GM04503 (cell line): ENCODE results near the gene CLCN4.

Experiments
- DNase-seq: peaks from one replicate; pipeline ENCODE4 v3.0.0-alpha.2; 2012; ENCODE audit warnings: low read depth

CLCN4 gene

DNA sequence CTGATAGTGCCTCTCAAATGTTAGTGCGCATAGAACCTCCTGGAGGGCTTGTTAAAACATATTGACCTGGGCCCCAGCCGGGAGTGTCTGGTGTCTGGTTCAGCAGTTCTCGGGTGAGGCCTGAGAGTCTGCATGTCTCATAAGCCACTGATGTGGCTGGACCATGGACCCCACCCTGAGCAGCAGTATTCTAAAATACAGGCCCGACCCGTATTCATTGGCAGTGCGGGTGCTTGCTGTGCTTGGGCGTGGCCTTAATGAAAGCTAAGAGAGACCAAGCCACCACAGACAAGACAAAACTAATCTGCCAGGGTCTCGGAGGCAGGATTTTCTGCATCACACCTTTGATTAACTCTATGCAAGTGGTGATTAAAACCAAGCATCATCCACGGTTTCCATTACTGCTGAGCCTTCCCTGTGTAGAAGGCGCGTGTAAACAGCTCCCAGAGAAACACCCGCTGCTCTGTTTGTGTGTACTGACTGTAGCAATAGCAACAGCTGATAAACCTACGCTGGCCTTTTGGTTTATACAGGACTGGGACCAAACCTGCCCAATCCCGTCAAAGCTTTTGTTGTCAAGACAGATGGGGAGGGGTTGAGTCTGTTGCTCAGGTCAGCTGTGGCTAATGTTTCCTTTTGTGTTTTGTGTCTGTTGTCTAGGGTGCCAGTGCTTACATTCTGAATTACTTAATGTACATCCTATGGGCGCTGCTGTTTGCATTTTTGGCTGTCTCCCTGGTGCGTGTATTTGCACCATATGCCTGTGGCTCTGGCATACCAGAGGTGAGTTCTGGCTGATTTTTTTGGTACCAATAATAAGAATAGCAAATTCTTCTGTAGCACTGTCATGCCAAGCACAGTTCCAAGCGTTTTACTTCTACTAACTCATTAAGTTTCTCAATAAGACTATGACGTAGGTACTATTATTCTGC lies 40.8 kb downstream of the CLCN4 start:
- DNase-seq: no peak

DNA sequence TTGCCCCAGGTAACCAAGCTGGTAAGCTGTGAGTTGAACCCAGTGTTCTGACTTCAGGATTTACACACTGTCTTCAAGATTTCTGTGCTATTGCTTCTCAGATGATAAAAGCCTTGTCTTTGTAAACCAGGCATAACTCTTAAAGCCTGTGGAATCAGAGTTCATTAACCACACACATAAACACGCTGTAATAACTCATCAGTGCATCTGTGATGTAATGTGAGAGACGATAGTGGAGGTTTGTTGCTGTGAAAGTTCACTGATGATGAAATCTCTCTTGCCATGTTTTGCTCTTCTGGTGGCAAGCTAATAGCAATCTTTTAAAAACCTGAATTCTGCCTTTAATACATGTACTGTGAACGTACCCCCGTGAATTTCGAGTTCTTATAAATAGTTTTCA lies 41.5 kb downstream of the CLCN4 start:
- DNase-seq: no peak

DNA sequence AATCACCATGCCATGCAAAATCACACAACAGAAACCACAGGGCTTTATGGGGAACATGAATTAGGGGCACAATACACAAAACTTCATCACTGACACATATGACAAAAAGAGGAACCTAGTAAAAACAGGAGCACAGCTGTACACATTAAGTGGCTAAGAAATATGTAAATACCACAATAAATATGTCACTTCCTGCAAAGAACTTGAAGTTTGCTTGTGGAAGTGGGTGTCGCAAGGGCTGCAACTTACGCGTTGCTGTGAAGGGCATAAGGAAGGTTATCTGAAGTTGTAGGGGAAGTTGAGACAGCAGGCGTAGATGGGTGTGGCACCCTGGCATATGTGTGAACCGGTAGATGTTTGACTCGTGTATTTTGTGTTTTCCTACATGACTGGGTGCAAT lies 42.4 kb downstream of the CLCN4 start:
- no peak for DNase-seq

DNA sequence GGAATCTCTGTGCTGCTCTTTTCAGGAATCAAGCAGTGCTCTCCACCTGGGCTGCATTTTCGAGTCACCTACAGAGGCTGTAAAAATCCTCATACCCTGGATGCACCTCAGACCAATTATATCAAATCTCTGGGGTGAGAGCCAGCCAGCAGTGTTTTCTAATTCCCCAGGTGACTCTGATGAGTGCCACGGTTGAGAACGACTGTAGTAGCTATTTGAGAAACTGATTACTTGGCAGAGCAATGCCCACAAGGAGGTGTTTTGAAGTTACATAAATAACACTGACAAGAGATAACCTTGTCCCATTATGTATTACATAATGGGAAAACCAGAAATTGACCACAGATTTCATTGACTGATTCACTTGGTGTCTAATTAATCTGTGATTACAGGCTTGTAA lies 46.8 kb downstream of the CLCN4 start:
- no peak for DNase-seq

DNA sequence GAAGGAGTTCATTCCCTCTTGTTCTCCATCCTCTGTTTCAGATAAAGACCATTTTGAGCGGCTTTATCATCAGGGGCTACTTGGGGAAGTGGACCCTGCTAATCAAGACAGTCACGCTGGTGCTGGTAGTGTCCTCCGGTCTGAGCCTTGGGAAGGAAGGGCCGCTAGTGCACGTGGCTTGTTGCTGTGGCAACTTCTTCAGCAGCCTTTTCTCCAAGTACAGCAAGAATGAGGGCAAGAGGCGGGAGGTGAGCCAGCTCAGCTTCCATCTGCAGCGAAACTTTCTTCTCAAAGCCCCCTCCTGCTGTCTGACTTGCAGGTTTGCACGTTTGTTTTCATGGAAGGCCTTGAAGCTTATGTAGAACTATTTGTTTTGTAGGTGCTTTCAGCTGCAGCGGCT lies 49.5 kb downstream of the CLCN4 start:
- DNase-seq: no peak

DNA sequence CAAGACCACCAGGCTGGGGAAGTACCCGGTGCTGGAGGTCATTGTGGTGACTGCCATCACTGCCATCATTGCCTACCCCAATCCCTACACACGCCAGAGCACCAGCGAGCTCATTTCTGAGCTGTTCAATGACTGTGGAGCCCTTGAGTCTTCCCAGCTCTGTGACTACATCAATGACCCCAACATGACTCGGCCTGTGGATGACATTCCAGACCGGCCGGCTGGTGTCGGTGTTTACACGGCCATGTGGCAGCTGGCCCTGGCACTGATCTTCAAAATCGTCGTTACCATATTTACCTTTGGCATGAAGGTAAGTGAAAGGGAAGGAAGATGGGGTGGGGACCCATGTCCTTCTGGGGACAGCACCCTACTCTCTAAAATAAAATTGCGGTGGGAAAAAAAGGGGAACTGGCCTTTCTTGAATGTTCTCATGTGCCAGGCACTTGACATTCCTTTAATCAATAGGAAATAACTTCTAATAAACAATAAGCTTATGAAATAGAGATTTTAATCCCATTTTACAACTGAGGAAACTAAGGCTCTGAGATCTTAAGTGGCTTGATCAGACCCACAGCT lies 51.6 kb downstream of the CLCN4 start:
- no peak for DNase-seq

DNA sequence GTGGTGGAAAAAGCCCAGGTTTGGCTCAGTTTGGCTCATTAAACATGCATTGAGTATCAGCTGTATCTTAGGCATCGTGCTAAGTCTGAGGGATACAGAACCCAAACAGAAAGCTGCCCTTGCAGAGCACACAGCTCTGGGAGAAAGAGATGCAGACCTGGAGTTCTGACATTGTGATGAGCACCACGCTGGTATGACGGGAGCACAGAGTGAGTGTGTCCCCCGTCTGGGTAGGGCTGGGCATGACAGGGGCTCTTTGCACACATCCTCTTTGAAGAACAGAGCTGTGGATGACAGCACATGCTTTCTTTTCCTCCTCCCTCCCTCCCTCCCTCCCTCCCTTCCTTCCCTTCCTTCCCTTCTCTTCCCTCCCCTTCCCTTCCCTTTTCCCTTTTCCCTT lies 52.2 kb downstream of the CLCN4 start:
- DNase-seq: no peak

DNA sequence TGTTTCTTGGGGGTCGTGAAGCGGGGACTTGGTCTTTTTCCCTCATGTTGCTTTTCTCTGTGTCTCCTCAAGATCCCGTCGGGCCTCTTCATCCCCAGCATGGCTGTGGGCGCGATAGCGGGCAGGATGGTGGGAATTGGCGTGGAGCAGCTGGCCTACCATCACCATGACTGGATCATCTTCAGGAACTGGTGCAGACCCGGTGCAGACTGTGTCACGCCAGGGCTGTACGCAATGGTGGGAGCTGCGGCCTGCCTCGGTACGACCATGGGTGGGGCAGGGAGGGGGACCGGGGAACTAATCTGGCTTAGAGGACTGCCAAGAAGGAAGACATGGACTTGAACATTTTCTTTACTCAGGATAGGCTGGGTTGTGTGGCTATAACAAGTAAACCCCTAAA lies 55.6 kb downstream of the CLCN4 start:
- no peak for DNase-seq

DNA sequence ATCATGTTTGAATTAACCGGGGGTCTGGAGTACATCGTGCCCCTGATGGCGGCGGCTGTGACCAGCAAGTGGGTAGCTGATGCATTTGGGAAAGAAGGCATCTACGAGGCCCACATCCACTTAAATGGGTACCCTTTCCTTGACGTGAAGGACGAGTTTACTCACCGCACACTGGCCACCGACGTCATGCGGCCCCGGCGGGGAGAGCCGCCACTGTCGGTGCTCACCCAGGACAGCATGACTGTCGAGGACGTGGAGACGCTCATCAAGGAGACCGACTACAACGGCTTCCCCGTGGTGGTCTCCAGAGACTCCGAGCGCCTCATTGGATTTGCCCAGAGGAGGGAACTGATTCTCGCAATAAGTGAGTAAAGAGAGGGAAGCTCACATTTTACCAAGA lies 56.9 kb downstream of the CLCN4 start:
- no peak for DNase-seq

DNA sequence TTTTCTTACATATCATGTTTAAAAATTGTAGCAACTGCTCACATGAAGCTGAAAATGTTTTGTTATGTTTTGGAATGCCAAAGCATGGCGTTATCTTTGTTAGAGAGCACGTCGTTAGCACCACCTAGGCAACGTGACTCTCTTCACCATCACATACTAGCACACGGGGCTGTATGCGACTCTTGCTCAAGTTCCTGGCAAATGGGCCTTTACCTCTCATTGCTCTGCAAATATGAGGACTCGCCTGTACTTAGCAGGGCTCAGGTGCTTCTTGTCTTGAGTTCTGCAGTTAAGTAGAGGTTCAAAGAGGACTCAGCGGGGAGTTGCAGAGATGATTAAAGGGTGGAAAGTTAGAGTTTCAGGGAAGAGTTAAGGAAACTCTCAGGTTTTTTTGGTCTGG lies 59.4 kb downstream of the CLCN4 start:
- DNase-seq: no peak

DNA sequence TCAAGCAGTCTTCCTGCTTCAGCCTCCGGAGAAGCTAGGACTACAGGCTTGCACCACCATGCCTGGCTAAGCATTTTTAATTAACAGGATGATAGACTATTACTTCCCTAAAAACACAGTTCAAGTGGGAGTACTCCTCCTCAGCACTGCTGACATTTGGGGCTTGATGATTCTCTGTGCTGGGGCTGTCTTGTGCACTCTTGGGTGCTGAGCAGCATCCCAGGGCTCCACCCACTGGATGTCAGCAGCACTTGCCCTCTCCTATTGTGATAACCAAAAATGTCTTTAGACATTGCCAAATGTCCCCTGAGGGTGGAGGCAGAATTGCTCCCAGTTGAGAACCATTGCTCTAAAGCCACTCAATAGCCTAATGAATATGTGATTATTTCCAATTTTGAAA lies 60.4 kb downstream of the CLCN4 start:
- no peak for DNase-seq

DNA sequence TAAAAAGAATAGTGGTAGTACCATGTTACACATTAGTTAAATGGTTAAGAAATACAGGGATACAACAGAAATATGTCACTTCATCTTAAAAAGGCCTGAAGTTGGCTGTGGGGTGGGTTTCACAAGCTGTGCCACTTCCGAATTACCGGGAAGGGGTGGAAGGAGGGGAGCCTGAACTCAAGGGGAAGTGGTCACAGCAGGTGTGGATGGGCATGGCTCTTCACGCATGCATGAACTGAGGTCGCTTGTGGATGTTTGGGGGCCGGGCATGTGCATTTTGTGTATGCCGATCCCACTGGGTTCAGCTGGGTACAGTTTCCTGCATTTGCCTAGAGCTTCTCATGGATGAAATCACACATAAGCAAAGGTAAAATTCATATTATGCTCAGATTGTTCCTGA lies 64.9 kb downstream of the CLCN4 start:
- no peak for DNase-seq

DNA sequence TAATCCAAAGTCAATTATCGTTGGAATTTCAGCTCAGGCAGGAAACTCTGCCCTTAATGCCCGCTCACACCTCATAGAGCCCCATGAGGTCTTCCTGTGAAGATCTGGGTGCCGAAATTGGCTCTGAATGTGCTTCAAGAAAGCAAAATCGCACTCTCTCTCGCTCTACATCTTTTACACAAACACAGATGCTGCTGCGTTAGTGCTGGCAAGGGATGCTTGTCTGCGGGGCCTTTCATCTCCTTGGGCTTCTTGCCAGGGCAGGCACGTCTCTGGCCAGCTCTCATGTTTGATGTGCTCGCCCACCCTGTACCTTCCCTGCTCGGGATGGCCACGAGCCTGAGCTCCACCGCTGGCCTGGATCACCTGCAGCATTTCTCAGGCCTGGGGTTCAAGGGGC lies 66.5 kb downstream of the CLCN4 start:
- DNase-seq: no peak

DNA sequence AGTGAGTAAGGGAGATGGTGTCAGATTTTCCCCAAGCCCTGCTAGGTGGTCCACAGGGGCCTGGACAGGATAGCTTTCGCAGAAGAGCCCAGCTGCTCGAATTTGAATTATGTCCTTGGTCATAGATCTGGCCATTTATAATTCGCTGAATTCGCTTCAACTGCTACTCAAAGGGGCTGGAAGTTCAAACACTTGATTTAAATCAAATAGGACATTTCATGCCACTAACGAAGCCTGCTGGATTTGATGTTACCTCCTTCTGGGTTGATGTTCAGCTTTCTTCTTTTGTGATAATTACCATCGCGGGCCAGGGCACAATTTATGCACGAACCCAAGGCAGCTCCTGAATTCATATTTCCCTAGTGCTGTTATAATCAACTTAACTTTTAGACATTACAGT lies 67.0 kb downstream of the CLCN4 start:
- DNase-seq: no peak

DNA sequence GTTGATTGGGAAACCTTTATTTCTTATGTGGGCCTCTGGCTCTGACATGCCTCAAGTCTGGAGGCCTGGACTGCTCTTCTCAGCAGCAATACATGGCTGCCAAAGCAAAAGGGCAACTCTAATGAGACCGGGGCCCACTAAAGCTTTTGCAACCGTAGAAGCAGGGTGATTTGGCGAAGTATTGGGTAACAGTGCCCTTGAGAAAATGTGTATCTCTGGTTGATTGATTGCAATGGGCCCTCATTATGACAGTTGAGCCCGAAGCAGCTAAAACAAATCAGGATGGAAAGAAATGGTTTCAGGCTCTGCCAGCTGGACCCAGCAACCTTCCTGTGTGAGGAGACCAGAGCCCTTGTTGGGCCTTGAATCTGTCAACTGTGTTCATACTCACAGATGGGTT lies 73.4 kb downstream of the CLCN4 start:
- no peak for DNase-seq

DNA sequence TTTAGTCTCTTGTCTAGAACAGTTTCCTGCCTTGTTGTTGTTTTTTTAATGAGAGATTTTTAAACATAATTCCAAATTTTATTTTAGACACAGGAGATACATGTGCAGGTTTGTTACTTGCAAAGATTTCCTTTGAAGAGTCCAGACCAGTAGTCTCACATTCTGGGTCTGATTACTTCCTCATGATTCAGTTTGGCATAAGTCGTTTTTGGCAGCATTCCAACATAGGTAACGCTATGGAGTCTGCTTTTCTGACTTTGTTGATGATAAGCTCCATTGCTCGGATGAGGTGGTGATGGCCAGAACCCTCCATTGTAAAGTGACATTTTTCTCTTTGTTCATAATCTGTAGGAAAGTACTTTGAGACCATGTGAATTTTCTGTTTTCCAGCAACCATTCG lies 74.7 kb downstream of the CLCN4 start:
- no peak for DNase-seq

DNA sequence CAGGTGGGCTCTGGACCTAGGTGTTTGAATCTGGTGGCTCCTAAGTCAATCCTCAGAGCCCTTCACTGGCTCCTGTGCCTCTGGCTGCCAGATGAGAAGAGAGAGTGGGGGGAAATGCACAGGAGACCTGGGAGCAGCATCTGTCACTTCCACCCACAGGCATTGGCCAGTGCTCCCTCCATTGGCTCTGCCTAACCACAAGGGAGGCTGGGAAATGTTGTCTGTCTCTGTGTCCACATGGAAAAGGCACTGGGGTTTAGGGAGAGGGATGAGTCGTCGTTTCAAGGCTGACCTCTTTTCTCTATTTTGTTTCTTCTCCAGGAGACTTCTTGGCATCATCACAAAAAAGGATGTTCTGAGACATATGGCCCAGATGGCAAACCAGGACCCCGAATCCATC lies 76.4 kb downstream of the CLCN4 start:
- DNase-seq: no peak

DNA sequence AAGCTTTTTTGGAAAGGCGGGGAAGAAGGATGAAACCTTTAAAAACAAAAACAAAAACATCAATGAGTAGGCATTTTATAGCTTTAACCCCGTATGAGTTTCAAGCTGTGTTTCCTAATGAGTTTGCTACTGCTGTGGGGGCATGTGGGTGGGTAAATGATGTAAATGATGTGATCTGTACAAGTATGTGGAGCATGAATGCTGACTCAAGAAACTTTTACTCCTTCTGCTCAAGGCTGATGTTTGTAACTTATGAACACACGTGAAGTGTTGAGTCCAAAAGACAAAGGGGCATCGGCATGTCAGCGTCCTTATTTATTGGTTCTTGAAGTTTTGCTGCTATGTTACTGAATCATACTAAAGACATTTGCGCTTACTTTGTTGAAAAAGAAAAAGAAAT lies 76.9 kb downstream of the CLCN4 start:
- DNase-seq: no peak

DNA sequence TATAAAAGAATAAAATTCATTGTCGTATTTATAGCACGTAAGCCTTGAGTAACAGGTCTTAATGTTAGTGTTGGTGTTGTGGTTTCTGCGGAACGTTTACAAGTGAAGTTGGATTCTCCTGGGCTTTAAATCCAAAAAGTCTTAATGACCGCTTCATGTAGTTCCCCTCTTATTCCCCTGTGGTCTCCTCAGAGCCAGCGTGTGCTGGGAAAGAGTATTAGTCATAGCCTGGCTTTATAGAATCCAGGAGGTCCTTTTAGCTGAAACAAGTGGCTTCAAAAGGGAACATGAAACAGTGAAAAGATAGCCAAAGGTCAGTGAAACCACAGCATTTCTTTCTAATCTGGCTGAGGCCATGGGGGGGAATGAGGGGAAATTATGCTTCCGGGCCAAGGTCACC lies 79.1 kb downstream of the CLCN4 start:
- peak; percentile 34 for DNase-seq

DNA sequence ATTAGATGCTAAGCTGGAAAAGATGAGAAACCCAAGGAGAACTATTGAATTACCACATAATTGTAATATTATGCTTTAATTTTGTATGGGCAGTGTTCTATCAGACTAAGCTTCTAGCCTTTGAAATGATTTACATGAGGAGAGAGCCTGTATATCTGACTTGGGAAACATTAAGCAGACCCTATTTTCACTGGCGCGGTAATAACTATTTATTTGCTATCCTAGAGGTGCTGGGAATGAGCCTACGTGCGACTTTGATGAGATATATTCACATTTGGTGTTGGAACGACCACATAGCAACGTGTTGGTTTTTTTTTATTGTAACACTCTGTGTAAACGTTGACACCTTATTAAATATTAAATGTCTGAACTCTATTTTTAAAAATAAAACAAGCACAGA lies 80.5 kb downstream of the CLCN4 start:
- no peak for DNase-seq

DNA sequence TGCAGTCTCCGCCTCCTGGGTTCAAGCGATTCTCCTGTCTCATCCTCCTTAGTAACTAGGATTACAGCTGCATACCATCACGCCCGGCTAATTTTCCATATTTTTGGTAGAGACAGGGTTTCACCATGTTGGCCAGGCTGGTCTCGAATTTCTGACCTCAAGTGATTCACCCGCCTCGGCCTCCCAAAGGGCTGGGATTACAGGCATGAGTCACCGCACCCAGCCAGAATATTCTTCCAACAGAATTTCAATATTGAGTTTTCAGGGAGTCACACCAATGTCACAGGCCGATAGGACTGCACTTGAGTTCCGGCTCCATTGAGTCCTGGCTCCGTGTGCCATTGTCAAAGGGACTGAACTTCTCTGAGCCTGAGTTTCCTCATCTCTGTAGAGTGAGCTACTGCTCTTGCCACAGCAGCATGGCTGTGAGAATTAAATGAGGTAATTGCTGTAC lies 82.9 kb downstream of the CLCN4 start:
- DNase-seq: peak; percentile 55

DNA sequence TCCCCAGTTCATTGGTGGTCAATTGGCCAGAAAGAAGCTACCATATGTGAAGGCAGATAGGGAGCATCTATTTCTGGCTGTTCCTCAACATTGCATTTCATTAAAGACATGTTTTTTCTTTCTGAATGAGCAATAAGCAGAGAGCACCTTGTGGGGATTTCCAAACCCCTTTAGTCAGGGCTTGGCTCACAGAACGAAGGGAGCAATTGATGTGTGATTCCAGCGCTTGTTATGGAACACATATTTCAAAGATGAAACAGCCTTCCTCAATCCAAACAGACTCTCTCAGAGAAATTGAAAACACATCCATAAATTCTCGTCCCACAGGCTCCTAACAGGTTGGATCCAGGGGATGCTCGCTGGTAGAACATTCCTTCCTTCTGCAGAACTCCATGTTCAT lies 84.1 kb downstream of the CLCN4 start:
- DNase-seq: peak; percentile 52

DNA sequence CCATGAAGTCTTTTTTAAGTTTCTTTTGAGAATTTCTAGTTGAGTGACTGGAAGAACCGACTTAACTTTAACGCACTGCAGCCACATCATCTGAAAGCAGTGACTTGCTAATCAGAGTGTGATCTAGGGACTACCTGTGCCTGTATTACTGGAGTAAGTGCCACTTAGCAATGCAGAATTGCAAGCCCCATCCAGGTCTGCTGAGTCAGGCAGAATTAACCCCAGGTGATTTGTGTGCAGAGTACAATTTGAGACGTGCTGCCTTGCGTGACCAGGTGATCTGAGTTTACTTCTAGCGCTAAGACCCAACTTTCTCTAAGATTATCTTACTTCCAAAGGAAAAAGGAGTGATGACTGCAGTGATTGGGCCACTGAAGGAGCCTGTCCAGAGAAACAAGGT lies 85.3 kb downstream of the CLCN4 start:
- DNase-seq: no peak

DNA sequence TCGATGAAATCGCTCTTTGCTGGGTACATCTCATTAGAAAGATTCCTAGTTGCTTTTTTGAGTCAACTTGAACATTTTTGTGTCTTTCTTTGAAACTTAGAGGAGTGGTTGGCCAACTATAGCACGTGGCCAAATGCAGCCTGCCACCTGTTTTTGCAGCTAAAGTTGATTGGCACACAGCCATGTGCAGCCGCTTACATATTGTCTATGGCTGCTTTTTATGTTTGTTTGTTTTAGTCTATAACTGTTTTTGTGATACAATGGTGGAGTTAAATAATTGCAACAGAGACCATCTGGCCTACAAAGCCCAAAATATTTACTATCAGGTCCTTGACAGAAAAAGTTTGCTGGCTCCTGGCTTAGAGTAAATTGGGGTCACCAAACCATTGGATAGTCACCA lies 86.3 kb downstream of the CLCN4 start:
- no peak for DNase-seq
